Measurements from ENCODE around the gene RPTOR. TPM values are rescaled to one million over a fixed set of nuclear protein-coding genes. Genes with fewer than 3 reads are reported as not detected.

The RPTOR gene
- total RNA-seq, 6 experiments from 2014 or later = 34.4 to 39.2 (median 35.5) TPM

DNA sequence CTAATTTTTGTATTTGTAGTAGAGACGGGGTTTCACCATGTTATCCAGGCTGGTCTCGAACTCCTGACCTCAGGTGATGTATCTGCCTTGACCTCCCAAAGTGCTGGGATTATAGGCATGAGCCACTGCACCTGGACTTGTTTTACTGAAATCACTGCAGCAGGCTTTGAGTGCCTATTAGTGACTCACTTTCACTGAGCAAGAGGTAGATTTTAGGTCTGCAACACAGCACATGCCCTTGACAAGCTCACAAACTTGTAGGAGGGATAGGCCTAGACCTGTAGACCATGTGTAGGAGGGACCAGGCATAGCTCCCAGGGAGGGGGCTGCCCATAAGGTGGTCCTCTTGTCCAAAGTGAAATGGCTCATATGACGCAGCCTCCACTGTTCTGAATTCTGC, 27.0 kb upstream of the RPTOR start:
- Mint-ChIP-seq H3K9me3 (no peaks in the 10 kb centered on the region), H3K4me1 (ENCODE audit: low read depth) (peaks cover 17% of the 10 kb centered on the region), H3K27me3 (ENCODE audit: insufficient read depth) (peaks cover 13% of the 10 kb centered on the region), H3K36me3 (ENCODE audit: low read depth) (no peaks in the 10 kb centered on the region), H3K27ac (no peak overlapping the region), H3K4me3 (no peak overlapping the region)
- no peak for TF ChIP-seq CTCF (IDR thresholded peaks at IDR 0.05)
- DNase-seq = no peak

GRCh38 chr17:80518392-80518791, 26.2 kb upstream of the RPTOR start:
- H3K9me3 Mint-ChIP-seq = no peaks in the 10 kb centered on the region
- H3K27me3 Mint-ChIP-seq (ENCODE audit: insufficient read depth) = peaks cover 12% of the 10 kb centered on the region
- H3K4me1 Mint-ChIP-seq (ENCODE audit: low read depth) = peaks cover 11% of the 10 kb centered on the region
- DNase-seq = no peak
- no peak overlapping the region for H3K27ac Mint-ChIP-seq
- H3K4me3 Mint-ChIP-seq = no peak overlapping the region
- TF ChIP-seq CTCF (IDR thresholded peaks at IDR 0.05) = no peak
- no peaks in the 10 kb centered on the region for H3K36me3 Mint-ChIP-seq (ENCODE audit: low read depth)

- Mint-ChIP-seq H3K4me3 (no peak overlapping the region), H3K27me3 (ENCODE audit: insufficient read depth) (peaks cover 14% of the 10 kb centered on the region), H3K27ac (no peak overlapping the region), H3K9me3 (no peaks in the 10 kb centered on the region), H3K36me3 (ENCODE audit: low read depth) (no peaks in the 10 kb centered on the region), H3K4me1 (ENCODE audit: low read depth) (peaks cover 5% of the 10 kb centered on the region; the same call in 1 of the 2 replicates)
- no peak for DNase-seq
- no peak for TF ChIP-seq CTCF (IDR thresholded peaks at IDR 0.05)
Observed at GRCh38 chr17:80519091-80519781, 25.4 kb upstream of the RPTOR start.

- no peak for TF ChIP-seq CTCF (IDR thresholded peaks at IDR 0.05)
- no peak overlapping the region for H3K4me3 Mint-ChIP-seq
- no peaks in the 10 kb centered on the region for H3K9me3 Mint-ChIP-seq
- no peaks in the 10 kb centered on the region for H3K36me3 Mint-ChIP-seq (ENCODE audit: low read depth)
- H3K4me1 Mint-ChIP-seq (ENCODE audit: low read depth) = peaks cover 5% of the 10 kb centered on the region; the same call in 1 of the 2 replicates
- peaks cover 17% of the 10 kb centered on the region for H3K27me3 Mint-ChIP-seq (ENCODE audit: insufficient read depth)
- no peak overlapping the region for H3K27ac Mint-ChIP-seq
- DNase-seq = no peak
Observed at GRCh38 chr17:80520810-80521455, 23.7 kb upstream of the RPTOR start.

GRCh38 chr17:80523054-80523744, 21.4 kb upstream of the RPTOR start:
- Mint-ChIP-seq H3K27me3 (ENCODE audit: insufficient read depth) (peaks cover 18% of the 10 kb centered on the region), H3K36me3 (ENCODE audit: low read depth) (peaks cover 6% of the 10 kb centered on the region; the same call in 1 of the 2 replicates), H3K4me1 (ENCODE audit: low read depth) (peaks cover 18% of the 10 kb centered on the region), H3K4me3 (no peak overlapping the region), H3K9me3 (no peaks in the 10 kb centered on the region), H3K27ac (no peak overlapping the region)
- TF ChIP-seq CTCF (IDR thresholded peaks at IDR 0.05) = no peak
- DNase-seq = no peak

Data from HFFc6 (cell line).